Endothelial cell of umbilical vein (primary cell): ENCODE data around the gene UGT3A2.

Experiments used
- CTCF ChIP-seq, 2 donors: IDR thresholded peaks; 1 replicate in 1 of 2; 2 replicates in 1 of 2; pipeline ENCODE4 v1.5.1; 2011; ENCODE audit warnings: low read length in 2 of 2, mild to moderate bottlenecking in 2 of 2, moderate library complexity in 2 of 2, control low read depth in 1 of 2, inconsistent platforms in 1 of 2, low read depth in 1 of 2; ENCODE audit not compliant: insufficient read depth in 1 of 2; ENCODE audit errors: extremely low read depth in 1 of 2
- POLR2A ChIP-seq: IDR thresholded peaks from 2 replicates; pipeline ENCODE4 v1.6.1; 2012; ENCODE audit warnings: low read depth, mild to moderate bottlenecking, control low read depth, low read length
- POLR2AphosphoS5 ChIP-seq: IDR thresholded peaks from 2 replicates; pipeline ENCODE4 v1.6.1; 2012; ENCODE audit warnings: low read depth, mild to moderate bottlenecking, control low read depth, low read length, moderate library complexity; ENCODE audit not compliant: insufficient read depth

DNA sequence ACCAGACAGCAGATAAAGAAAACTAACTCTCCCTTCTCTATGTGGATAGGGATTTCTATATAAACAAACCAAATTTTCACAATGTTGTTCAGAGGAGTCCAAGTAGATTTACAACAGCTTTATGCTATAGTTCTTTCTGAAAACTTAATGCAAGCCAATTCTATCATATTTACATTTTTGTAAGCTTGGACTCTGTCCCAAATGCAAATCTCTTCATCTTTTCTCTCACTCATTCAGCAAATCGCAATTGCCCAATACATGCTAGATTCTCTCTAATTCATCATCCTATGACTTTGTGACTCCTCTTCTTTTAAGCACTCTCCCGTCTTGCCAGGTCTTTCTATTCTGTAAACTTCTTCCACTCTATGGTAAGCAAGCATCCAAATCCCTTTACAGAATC lies 39.1 kb upstream of the UGT3A2 start:
- no peak for TF ChIP-seq POLR2A
- TF ChIP-seq CTCF (IDR thresholded peaks at IDR 0.05; ENCODE audit: extremely low read depth in 1 of 2, insufficient read depth in 1 of 2, low read depth in 1 of 2, low read length in 2 of 2), result no peak
- no peak for TF ChIP-seq POLR2AphosphoS5
